Effector memory CD8-positive, alpha-beta T cell (primary cell): Measurements from ENCODE around the gene CD276.

Source experiments
- ATAC-seq: fragments of 150-1000 bp; cut with Tn5 transposase; replicated peaks from 2 replicates; pipeline ENCODE4 v1.10.0; 2021; ENCODE audit warnings: mild to moderate bottlenecking, moderate library complexity
- DNase-seq, 3 experiments: peaks; one replicate each; pipeline ENCODE4 v3.0.0; 2021
- H3K27ac Mint-ChIP-seq, 2 donors: one replicate each; pipeline ENCODE4 v1.8.0; 2022; ENCODE audit warnings: mild to moderate bottlenecking in 2 of 2, mixed read lengths in 2 of 2, moderate library complexity in 2 of 2
- H3K27me3 Mint-ChIP-seq, 2 donors: one replicate each; pipeline ENCODE4 v1.8.0; 2022; ENCODE audit warnings: mixed read lengths in 2 of 2
- H3K36me3 Mint-ChIP-seq: one replicate; pipeline ENCODE4 v1.8.0; 2022; ENCODE audit warnings: mild to moderate bottlenecking, moderate library complexity, mixed read lengths; ENCODE audit not compliant: insufficient read depth
- H3K4me1 Mint-ChIP-seq, 2 donors: one replicate each; pipeline ENCODE4 v1.8.0; 2022; ENCODE audit warnings: low read depth in 2 of 2, mixed read lengths in 2 of 2
- H3K4me3 Mint-ChIP-seq, 2 donors: one replicate each; pipeline ENCODE4 v1.8.0; 2022; ENCODE audit warnings: mild to moderate bottlenecking in 2 of 2, mixed read lengths in 2 of 2, moderate library complexity in 2 of 2
- H3K9me3 Mint-ChIP-seq, 2 donors: one replicate each; pipeline ENCODE4 v1.8.0; 2022; ENCODE audit warnings: mixed read lengths in 2 of 2

CD276 gene

DNA sequence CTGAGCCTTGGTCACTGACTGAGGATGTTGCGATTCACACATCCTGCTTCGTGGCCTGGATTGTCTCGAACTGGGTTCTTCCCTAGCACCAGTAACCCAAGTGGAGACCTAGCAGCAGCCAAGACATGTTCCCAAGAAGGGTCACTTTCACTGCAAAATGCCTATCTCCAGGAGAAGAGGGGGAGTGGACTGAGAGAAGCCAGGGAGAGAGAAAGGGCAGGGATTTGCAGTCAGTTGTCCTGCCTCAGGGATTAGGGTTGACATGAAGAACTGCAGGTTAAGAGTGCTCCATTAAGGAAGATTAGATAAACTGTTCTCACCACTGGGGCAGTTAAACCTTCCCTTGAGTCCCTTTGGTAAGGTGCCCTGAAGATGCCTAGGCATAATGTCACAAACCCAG lies 5.7 kb upstream of the CD276 start:
- DNase-seq (no peak), ATAC-seq (no peak)
- peaks cover 34 to 37% of the 10 kb centered on the region in 2 donors for H3K27me3 Mint-ChIP-seq
- H3K36me3 Mint-ChIP-seq: no peaks in the 10 kb centered on the region
- no peaks in the 10 kb centered on the region for H3K9me3 Mint-ChIP-seq
- peaks cover 0 to 4% of the 10 kb centered on the region in 2 donors for H3K4me1 Mint-ChIP-seq
- no peak overlapping the region for H3K27ac Mint-ChIP-seq
- H3K4me3 Mint-ChIP-seq: no peak overlapping the region

DNA sequence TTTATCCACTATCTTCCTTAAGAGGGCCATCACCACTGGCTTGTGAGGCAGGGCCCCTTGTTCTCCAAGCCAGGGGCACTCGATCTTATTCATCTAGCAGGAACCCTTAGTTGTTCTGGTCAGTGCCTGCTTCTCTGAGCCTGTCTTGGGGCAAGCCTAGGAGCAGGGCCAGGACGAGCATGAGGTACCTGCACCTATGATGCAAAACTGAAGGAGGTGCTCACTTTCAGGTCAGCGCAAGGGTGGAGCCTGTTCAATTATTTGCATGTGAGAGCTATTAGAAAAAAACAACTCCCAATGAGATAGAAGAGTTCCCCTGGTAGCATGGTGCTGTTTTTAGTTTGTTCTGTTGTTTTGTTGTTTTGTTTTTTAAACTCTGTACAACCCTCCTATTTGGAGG lies 5.0 kb upstream of the CD276 start:
- H3K4me3 Mint-ChIP-seq: no peak overlapping the region
- H3K36me3 Mint-ChIP-seq: no peaks in the 10 kb centered on the region
- ATAC-seq (no peak), DNase-seq (no peak)
- peaks cover 32 to 43% of the 10 kb centered on the region in 2 donors for H3K27me3 Mint-ChIP-seq
- H3K27ac Mint-ChIP-seq: no peak overlapping the region
- peaks cover 0 to 8% of the 10 kb centered on the region in 2 donors for H3K4me1 Mint-ChIP-seq
- no peaks in the 10 kb centered on the region for H3K9me3 Mint-ChIP-seq

DNA sequence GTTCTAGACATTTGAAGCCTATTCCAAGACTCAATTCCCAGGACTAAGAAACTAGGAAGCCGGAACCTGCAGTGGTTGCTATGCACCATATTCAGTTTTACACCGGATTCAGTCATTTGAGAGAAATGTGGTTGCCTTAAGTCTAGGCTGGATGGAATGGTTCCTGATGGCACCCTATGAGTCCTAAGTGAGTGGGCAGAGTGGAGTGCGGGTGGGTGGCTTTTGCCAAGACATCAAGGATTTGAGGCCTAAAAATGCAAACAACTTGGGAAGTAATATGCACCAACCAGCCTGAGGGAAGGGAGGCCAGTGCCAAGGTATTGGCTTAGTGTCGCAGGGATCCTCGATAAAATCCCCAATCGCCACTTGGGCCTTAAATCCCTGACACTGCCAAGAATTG lies 4.2 kb upstream of the CD276 start:
- Mint-ChIP-seq H3K4me3 (no peak overlapping the region), H3K27ac (no peak overlapping the region), H3K4me1 (peaks cover 0 to 10% of the 10 kb centered on the region in 2 donors), H3K9me3 (no peaks in the 10 kb centered on the region), H3K27me3 (peaks cover 28 to 47% of the 10 kb centered on the region in 2 donors), H3K36me3 (peaks cover under 1% of the 10 kb centered on the region)
- ATAC-seq: no peak
- DNase-seq: no peak

DNA sequence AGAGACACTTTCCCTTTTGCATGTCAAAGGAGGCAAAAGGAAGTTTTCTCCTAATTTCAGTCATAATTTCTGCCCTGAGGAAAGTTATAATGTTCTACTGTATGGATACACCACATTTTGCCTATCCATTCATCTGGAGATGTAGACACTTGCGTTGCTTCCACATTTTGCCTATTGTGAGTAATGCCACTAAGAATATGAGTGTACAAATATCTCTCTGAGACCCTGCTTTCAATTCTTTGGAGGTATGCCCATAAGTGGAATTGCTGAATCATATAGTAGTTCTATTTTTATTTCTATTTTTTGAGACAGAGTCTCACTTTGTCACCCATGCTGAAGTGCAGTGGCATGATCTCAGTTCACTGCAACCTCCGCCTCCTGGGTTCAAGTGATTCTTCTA lies 3.6 kb upstream of the CD276 start:
- no peak for ATAC-seq
- peaks cover 34 to 53% of the 10 kb centered on the region in 2 donors for H3K27me3 Mint-ChIP-seq

DNA sequence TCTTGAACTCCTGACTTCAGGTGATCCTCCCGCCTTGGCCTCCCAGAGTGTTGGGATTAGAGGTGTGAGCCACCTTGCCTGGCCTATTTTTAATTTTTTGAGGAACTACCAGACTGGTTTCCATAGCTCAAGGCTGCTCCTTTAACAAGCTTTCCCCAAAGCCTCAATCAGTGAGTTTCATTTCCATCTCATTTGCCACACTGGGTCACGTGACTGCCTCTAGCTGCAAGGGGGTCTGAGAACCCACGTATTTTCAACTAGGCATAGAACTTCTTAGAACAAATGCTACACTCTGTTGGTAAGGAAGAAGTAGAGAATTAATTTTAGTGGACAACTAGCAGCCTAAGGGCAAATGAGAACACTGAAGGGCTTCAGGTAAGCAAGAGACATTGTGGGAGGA lies 3.1 kb upstream of the CD276 start:
- Mint-ChIP-seq H3K27me3 (peaks cover 39 to 58% of the 10 kb centered on the region in 2 donors), H3K27ac (no peak overlapping the region), H3K4me1 (peaks cover 0 to 13% of the 10 kb centered on the region in 2 donors), H3K9me3 (no peaks in the 10 kb centered on the region), H3K4me3 (no peak overlapping the region), H3K36me3 (peaks cover 3% of the 10 kb centered on the region)
- DNase-seq (no peak), ATAC-seq (no peak)

More for the DNA sequence above, 3.6 kb upstream of the CD276 start:
- H3K27ac Mint-ChIP-seq: no peak overlapping the region
- DNase-seq: no peak
- H3K9me3 Mint-ChIP-seq: no peaks in the 10 kb centered on the region
- peaks cover 3% of the 10 kb centered on the region for H3K36me3 Mint-ChIP-seq
- no peak overlapping the region for H3K4me3 Mint-ChIP-seq
- peaks cover 0 to 13% of the 10 kb centered on the region in 2 donors for H3K4me1 Mint-ChIP-seq

DNA sequence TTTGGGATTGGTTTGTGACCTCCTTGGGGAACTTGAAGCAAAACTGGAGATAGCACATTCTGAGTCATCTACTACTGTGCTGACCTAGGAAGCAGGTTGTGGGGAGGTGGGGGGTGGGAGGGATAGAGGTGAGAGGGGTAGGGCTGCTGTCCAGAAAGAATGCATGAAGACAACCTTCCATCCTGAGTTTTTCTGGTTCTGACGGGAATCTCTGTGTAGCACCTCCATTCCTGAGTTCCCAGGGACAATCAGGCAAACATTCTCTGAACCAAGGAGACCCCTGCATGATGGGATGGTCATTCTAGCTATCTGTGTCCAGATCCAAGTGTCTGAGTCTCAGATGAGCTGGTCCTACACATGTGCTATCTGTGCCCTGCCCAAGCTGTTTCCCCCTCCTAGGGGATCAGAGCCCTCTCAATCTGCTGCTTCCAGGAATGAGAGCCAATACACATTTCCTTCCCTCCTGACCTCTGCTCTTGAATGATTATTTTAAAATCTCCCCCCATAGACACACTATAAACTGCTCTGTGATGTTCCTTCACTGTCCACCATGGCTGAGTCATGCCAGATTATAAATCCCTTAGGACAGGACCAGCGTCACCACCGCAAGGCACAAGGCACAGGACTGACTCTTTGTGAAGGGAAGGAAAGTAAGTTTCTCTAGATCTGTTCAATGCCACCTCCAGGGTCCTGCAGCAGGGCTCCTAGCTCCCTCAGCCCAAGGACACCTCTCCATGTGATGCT lies 2.2 kb upstream of the CD276 start:
- H3K4me3 Mint-ChIP-seq: no peak overlapping the region
- DNase-seq (no peak), ATAC-seq (no peak)
- no peaks in the 10 kb centered on the region for H3K9me3 Mint-ChIP-seq
- peaks cover 49 to 68% of the 10 kb centered on the region in 2 donors for H3K27me3 Mint-ChIP-seq
- peaks cover 3% of the 10 kb centered on the region for H3K36me3 Mint-ChIP-seq
- H3K27ac Mint-ChIP-seq: no peak overlapping the region
- H3K4me1 Mint-ChIP-seq: peaks cover 0 to 13% of the 10 kb centered on the region in 2 donors

DNA sequence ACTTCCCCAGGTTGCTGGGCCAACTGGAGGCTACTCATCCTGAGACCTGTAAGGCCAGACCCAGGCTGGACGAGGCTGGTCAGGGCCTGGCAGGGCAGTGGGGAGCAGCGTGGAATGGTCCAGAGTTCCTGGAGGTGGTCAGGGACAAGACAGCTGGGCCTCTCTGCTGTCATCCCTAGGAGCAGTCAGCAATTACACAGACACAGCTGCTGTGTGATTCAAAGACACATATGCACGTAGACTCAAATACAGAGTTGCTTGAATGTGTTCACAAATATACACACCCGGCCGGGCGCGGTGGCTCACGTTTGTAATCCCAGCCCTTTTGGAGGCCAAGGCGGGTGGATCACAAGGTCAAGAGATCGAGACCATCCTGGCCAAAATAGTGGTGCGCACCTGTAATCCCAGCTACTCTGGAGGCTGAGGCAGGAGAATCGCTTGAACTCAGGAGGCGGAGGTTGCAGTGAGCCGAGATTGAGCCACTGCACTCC lies 1.5 kb upstream of the CD276 start:
- H3K36me3 Mint-ChIP-seq: peaks cover 3% of the 10 kb centered on the region
- no peak overlapping the region for H3K27ac Mint-ChIP-seq
- H3K4me3 Mint-ChIP-seq: no peak overlapping the region
- H3K4me1 Mint-ChIP-seq: peaks cover 0 to 13% of the 10 kb centered on the region in 2 donors
- peaks cover 52 to 74% of the 10 kb centered on the region in 2 donors for H3K27me3 Mint-ChIP-seq
- no peaks in the 10 kb centered on the region for H3K9me3 Mint-ChIP-seq
- DNase-seq: no peak
- ATAC-seq: no peak

DNA sequence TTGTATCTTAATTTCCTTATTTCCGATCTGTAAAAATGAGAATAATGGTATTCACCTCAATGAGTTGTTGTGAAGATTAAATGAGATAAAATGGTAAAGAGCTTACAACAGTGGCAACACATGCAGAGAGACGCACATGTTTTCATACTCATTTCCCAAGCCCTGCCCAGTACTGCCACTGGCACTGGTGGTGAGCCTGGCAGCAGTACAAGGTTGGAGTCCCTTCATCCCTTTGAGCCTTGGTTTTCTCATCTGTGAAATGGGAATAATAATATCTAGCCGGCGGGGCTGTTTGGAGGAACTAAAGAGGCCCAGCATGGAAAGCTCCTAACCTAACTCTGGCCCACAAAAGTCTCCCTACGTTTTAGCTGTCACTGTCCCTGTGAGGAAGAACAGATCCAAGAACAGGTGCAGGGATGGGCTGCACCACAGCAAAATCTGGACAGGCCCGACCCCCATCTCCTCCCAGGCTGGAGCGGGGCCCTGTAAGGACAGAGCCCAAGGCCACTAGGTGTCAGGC lies 866 bp upstream of the CD276 start:
- Mint-ChIP-seq H3K27ac (no peak overlapping the region), H3K27me3 (peaks cover 52 to 80% of the 10 kb centered on the region in 2 donors), H3K36me3 (peaks cover 3% of the 10 kb centered on the region), H3K4me1 (peaks cover 0 to 13% of the 10 kb centered on the region in 2 donors), H3K4me3 (peak overlapping the region; percentile 50 to 70), H3K9me3 (no peaks in the 10 kb centered on the region)
- no peak for DNase-seq
- ATAC-seq: no peak

DNA sequence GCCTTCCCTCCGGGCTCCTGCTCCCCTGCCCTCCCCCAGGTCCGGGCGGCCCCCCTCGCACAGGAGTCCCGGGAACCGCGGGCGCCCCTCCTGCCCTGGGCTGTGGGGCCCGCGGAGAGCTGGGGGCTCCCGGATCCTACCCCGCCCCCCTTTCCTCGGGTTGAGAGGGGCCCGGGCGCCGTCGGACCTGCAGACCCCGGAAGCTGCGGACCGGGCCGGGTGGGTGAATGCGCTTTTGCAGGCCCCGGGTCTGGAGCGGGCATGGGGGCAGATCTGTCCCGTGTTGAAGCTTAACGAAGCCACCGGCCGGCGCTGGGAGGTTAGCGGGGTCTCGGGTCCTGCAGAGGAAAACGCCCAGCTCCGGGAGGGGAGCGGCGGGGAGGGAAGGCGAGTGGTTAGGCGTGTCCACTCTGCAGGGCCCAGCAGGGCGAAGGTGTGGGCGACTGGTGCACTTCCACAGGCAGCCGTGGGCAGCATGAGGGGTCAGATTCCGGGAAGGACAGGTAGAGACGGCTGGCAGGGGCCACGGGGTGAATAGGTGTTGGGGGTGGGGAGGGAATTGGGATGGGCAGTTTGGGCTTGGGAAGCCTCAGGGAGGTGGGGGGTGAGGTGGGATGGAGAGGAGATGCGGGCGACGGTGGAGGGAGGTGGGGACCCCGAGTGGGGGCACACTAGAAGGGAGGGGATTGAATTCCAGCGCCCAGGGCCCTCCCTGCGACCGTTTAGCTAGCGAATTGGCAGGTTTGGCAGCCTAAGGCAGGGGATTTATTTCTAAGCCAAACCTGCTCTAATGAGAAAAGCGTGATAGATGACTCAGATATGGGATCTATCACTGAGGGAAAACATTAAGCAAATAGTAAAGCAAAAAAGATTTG lies 635 bp downstream of the CD276 start:
- DNase-seq (no peak), ATAC-seq (no peak)
- H3K4me1 Mint-ChIP-seq: peaks cover 0 to 13% of the 10 kb centered on the region in 2 donors
- peaks cover 3% of the 10 kb centered on the region for H3K36me3 Mint-ChIP-seq
- H3K27ac Mint-ChIP-seq: peak overlapping the region in 1 of 2 donors; percentile 5
- H3K9me3 Mint-ChIP-seq: no peaks in the 10 kb centered on the region
- H3K4me3 Mint-ChIP-seq: peak overlapping the region; percentile 70 to 74
- peaks cover 45 to 84% of the 10 kb centered on the region in 2 donors for H3K27me3 Mint-ChIP-seq

DNA sequence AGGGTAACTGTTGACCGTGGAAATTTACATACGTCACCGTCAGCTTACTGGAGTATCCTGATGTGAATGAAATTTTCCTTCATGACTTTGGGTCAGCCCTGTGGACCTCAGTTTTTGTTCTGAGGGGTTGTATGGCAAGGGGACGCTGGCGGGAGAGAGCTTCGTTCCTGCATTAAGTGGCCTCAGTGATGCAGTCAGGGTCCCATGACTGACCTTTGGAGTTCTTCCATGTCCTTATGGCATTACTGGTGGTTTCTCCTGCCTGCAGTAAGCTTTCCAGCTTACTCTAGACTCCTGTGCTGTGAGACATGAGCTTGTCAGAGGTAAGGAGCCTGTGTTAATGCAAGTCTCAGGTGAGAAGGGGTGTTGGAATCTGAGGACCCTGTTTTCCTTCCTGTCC lies 1.8 kb downstream of the CD276 start:
- Mint-ChIP-seq H3K4me1 (peaks cover 0 to 13% of the 10 kb centered on the region in 2 donors), H3K27ac (no peak overlapping the region), H3K27me3 (peaks cover 45 to 80% of the 10 kb centered on the region in 2 donors), H3K9me3 (no peaks in the 10 kb centered on the region), H3K36me3 (peaks cover 3% of the 10 kb centered on the region), H3K4me3 (no peak overlapping the region)
- DNase-seq (no peak), ATAC-seq (no peak)

DNA sequence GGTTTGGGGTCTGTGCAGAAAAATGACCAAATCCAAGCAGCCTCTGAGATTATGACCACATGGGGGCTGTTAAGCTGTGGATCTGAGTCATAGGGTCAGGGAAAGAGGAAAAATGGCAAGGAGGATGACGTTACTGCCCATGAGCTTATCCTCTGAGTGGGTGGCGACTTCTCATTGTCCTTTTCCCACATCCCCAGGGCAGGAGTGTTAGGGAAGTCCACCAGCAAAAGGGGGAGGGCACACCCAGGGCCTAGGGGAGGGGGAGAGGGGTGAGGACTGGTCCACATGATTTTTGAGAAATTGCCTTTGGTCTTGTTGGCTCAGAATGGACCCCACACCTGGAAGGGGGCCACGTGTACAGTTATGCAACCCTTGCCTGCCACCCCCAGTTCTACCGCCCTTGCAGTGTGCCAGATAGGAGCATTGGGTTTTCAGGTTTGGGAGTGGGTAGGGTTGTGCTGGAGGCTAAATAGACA lies 2.6 kb downstream of the CD276 start:
- ATAC-seq: no peak

DNA sequence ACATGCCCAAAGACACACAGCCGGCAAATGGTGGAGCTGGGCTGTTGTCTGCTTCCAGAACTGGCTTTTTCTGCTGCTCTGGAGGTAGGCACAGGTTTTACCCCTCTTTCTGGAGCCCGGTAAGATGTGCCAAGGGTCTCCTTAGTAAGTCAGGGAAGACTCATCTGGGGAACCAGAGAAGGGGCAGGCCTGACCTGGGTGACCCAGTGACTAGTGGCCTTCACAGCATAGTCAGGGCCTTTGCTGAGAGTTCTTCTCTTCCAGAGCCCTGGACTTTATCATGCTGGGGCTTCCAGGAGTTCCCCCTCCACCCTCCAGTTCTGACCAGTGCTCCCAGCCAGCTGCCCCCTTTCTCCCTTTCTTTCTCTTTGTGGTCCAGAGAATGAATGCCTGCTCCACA lies 3.2 kb downstream of the CD276 start:
- Mint-ChIP-seq H3K27ac (no peak overlapping the region), H3K9me3 (no peaks in the 10 kb centered on the region)
- DNase-seq: no peak

More for the DNA sequence above, 2.6 kb downstream of the CD276 start:
- Mint-ChIP-seq H3K9me3 (no peaks in the 10 kb centered on the region), H3K27ac (no peak overlapping the region), H3K27me3 (peaks cover 45 to 72% of the 10 kb centered on the region in 2 donors), H3K4me3 (no peak overlapping the region), H3K36me3 (peaks cover 3% of the 10 kb centered on the region), H3K4me1 (peaks cover 0 to 13% of the 10 kb centered on the region in 2 donors)
- no peak for DNase-seq

DNA sequence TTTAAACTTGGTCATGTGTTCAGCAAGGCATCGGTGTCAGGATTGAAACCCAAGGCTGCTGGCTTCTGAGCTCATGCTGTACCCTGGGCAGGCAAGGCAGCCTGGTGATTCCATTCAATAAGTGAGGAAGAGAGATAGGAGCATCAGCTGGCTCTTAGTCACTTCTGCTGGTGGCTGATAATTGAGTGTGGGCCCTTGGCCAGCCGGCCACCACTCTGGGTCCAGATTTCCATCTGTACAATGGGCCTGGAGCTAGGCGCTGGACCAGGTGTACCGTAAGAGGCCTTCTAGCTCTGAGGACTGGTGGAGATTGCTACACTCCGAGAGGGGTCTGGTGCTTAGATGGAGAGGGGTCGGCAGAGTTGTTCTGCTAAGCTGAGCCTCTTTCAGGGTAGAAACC lies 4.3 kb downstream of the CD276 start:
- H3K27ac Mint-ChIP-seq: no peak overlapping the region

More for the DNA sequence above, 3.2 kb downstream of the CD276 start:
- H3K4me3 Mint-ChIP-seq: no peak overlapping the region
- H3K4me1 Mint-ChIP-seq: peaks cover 0 to 13% of the 10 kb centered on the region in 2 donors
- peaks cover 40 to 66% of the 10 kb centered on the region in 2 donors for H3K27me3 Mint-ChIP-seq
- peaks cover 3% of the 10 kb centered on the region for H3K36me3 Mint-ChIP-seq
- no peak for ATAC-seq

More for the DNA sequence above, 4.3 kb downstream of the CD276 start:
- Mint-ChIP-seq H3K4me1 (peaks cover 0 to 10% of the 10 kb centered on the region in 2 donors), H3K9me3 (no peaks in the 10 kb centered on the region), H3K36me3 (peaks cover 8% of the 10 kb centered on the region), H3K27me3 (peaks cover 38 to 55% of the 10 kb centered on the region in 2 donors), H3K4me3 (no peak overlapping the region)
- DNase-seq: no peak
- ATAC-seq: no peak
